ENCODE measurements around the gene CLIC1. TPM values are rescaled to one million over a fixed set of nuclear protein-coding genes. Genes with fewer than 3 reads are reported as not detected.

CLIC1 gene
- total and polyA plus RNA-seq, 2 experiments from 2014 or later: 269 to 296 TPM

- Histone ChIP-seq H3K4me2 (peak overlapping the region; percentile 91), H3F3A (replicated peaks; ENCODE audit: low read depth) (peaks cover 62% of the 10 kb centered on the region), H4K20me1 (replicated peaks; ENCODE audit: insufficient read depth) (peaks cover 11% of the 10 kb centered on the region; the same call in 1 of the 2 replicates), H3K36me3 (ENCODE audit: insufficient read depth) (peaks cover 29% of the 10 kb centered on the region), H3K4me1 (ENCODE audit: insufficient read depth) (peaks cover 45% of the 10 kb centered on the region), H3K4me3 (peak overlapping the region; percentile 96), H3K79me2 (replicated peaks; ENCODE audit: insufficient read depth) (peaks cover 27% of the 10 kb centered on the region), H2AFZ (no peak overlapping the region), H3K27me3 (ENCODE audit: insufficient read depth) (no peaks in the 10 kb centered on the region), H3K9me2 (ENCODE audit: insufficient read depth) (no peaks in the 10 kb centered on the region), H3K27ac (ENCODE audit: low read depth) (peak overlapping the region; percentile 78; the same call in 1 of the 2 replicates)
- Mint-ChIP-seq H3K27ac (peak overlapping the region; percentile 47; the same call in 1 of the 2 replicates), H3K36me3 (ENCODE audit: low read depth) (peaks cover 42% of the 10 kb centered on the region), H3K27me3 (ENCODE audit: insufficient read depth, low read depth, poor library complexity) (peaks cover 33% of the 10 kb centered on the region), H3K4me3 (peak overlapping the region; percentile 92), H3K9me3 (no peaks in the 10 kb centered on the region), H3K4me1 (peaks cover 53% of the 10 kb centered on the region)
- peak; percentile 85 for DNase-seq (ENCODE audit: low spot score)
- TF ChIP-seq EZH2 (IDR thresholded peaks at IDR 0.05; ENCODE audit: low read depth, unreplicated experiment): no peak
- TF ChIP-seq, protein P1, sequence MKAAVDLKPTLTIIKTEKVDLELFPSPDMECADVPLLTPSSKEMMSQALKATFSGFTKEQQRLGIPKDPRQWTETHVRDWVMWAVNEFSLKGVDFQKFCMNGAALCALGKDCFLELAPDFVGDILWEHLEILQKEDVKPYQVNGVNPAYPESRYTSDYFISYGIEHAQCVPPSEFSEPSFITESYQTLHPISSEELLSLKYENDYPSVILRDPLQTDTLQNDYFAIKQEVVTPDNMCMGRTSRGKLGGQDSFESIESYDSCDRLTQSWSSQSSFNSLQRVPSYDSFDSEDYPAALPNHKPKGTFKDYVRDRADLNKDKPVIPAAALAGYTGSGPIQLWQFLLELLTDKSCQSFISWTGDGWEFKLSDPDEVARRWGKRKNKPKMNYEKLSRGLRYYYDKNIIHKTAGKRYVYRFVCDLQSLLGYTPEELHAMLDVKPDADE (IDR thresholded peaks at IDR 0.05): peak; percentile 12; the same call in 1 of the 2 replicates
- TF ChIP-seq POLR2AphosphoS5 (IDR thresholded peaks at IDR 0.05; ENCODE audit: low read depth): peak; percentile 72
- peak; percentile 36 for ATAC-seq
Observed at GRCh38 chr6:31734821-31735406, 1.4 kb downstream of the CLIC1 start.

DNA sequence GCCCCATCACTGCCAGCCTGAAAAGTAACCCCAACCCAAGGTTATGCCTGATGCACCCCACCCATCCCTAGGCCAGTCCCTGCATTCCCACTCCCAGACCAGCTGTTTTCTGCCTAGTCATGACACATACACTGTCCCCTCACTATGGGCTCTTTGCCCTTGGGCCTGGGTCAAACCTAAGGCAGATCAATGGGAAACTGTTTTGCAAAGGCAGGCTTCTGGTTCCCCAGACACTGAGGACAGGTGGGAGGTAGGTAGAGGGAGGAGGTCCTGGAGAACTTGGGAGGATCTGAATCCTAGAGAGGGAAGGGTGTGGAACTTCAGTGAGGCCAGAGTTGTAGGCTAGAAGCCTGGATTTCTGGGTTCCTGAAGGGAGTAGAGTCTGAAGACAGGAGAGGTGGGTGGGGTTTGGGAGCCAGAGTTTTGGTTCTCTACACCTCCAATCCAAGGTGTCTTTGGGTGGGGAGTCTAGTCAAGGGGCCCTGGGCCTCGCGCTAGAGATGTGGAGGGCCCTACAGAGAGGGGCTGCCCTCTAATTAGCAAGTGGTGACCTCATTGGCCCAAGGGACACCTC, 2.0 kb downstream of the CLIC1 start:
- peak overlapping the region; percentile 92 for H3K27ac Mint-ChIP-seq
- Histone ChIP-seq H3K79me2 (replicated peaks; ENCODE audit: insufficient read depth) (peaks cover 27% of the 10 kb centered on the region), H3K27me3 (ENCODE audit: insufficient read depth) (no peaks in the 10 kb centered on the region), H3K36me3 (ENCODE audit: insufficient read depth) (peaks cover 29% of the 10 kb centered on the region), H4K20me1 (replicated peaks; ENCODE audit: insufficient read depth) (peaks cover 11% of the 10 kb centered on the region; the same call in 1 of the 2 replicates), H3K4me3 (peak overlapping the region; percentile 96), H3K4me1 (ENCODE audit: insufficient read depth) (peaks cover 45% of the 10 kb centered on the region), H3K4me2 (peak overlapping the region; percentile 91), H3K27ac (ENCODE audit: low read depth) (peak overlapping the region; percentile 78; the same call in 1 of the 2 replicates), H3F3A (replicated peaks; ENCODE audit: low read depth) (peaks cover 62% of the 10 kb centered on the region), H3K9me2 (ENCODE audit: insufficient read depth) (no peaks in the 10 kb centered on the region), H2AFZ (no peak overlapping the region)
- DNase-seq (ENCODE audit: low spot score): no peak
- ATAC-seq: no peak
- H3K27me3 Mint-ChIP-seq (ENCODE audit: insufficient read depth, low read depth, poor library complexity): peaks cover 27% of the 10 kb centered on the region
- peaks cover 50% of the 10 kb centered on the region for H3K4me1 Mint-ChIP-seq
- H3K4me3 Mint-ChIP-seq: peak overlapping the region; percentile 92
- peaks cover 42% of the 10 kb centered on the region for H3K36me3 Mint-ChIP-seq (ENCODE audit: low read depth)
- TF ChIP-seq CREB1 (CRISPR knock-in tag; IDR thresholded peaks at IDR 0.05; ENCODE audit: low read depth) (peak; percentile 64; the same call in 1 of the 2 replicates), ZNF331 (CRISPR knock-in tag; IDR thresholded peaks at IDR 0.05; ENCODE audit: low read depth) (no peak)
- H3K9me3 Mint-ChIP-seq: no peaks in the 10 kb centered on the region

DNA sequence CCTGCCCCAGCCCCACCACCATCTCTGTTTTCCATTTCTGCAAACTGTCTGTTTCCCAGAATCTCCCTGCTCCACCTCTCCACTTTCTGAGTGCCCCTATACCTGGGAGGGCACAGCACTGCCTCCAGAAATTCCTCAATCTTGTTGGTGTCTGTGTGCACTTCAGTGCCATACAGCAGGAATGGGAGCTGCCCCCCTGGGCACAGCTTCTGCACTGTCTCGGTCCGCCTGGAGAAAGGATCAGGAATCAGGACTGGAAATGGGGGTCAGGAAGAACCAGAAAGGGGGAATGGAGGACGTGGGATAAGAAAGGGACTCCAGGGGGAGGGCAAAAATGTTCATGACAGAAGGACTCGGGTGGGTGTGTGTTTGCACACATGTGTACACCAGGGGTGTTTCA, 2.6 kb downstream of the CLIC1 start:
- H3K9me3 Mint-ChIP-seq: no peaks in the 10 kb centered on the region
- DNase-seq (ENCODE audit: low spot score) (no peak), ATAC-seq (no peak)
- Histone ChIP-seq H3K4me1 (ENCODE audit: insufficient read depth) (peaks cover 42% of the 10 kb centered on the region), H3K27me3 (ENCODE audit: insufficient read depth) (peaks cover 3% of the 10 kb centered on the region; the same call in 1 of the 2 replicates), H2AFZ (no peak overlapping the region), H3K4me3 (no peak overlapping the region), H3K36me3 (ENCODE audit: insufficient read depth) (peaks cover 29% of the 10 kb centered on the region), H3F3A (replicated peaks; ENCODE audit: low read depth) (peaks cover 62% of the 10 kb centered on the region), H3K27ac (ENCODE audit: low read depth) (no peak overlapping the region), H4K20me1 (replicated peaks; ENCODE audit: insufficient read depth) (peaks cover 11% of the 10 kb centered on the region; the same call in 1 of the 2 replicates), H3K4me2 (no peak overlapping the region), H3K9me2 (ENCODE audit: insufficient read depth) (no peaks in the 10 kb centered on the region), H3K79me2 (replicated peaks; ENCODE audit: insufficient read depth) (peaks cover 27% of the 10 kb centered on the region)
- peaks cover 29% of the 10 kb centered on the region for H3K27me3 Mint-ChIP-seq (ENCODE audit: insufficient read depth, low read depth, poor library complexity)
- H3K4me1 Mint-ChIP-seq: peaks cover 49% of the 10 kb centered on the region
- peak overlapping the region; percentile 92; the same call in 1 of the 3 replicates for H3K4me3 Mint-ChIP-seq
- H3K27ac Mint-ChIP-seq: no peak overlapping the region; the same call in 1 of the 2 replicates
- peaks cover 42% of the 10 kb centered on the region for H3K36me3 Mint-ChIP-seq (ENCODE audit: low read depth)
- TF ChIP-seq POLR2AphosphoS5 (IDR thresholded peaks at IDR 0.05; ENCODE audit: low read depth) (no peak), EZH2 (IDR thresholded peaks at IDR 0.05; ENCODE audit: low read depth, unreplicated experiment) (no peak), ZNF462 (CRISPR knock-in tag; IDR thresholded peaks at IDR 0.05) (no peak)
